ENCODE data around the gene CRTAC1.

- TF ChIP-seq CTCF (IDR thresholded peaks at IDR 0.05) (no peak), POLR2A (IDR thresholded peaks at IDR 0.05) (no peak)
Observed at GRCh38 chr10:98077223-98077622, 46.8 kb upstream of the CRTAC1 start.

Measured in transverse colon (tissue), 3 donors.